Keratinocyte (primary cell): ENCODE data around the gene SETD7.

ENCODE experiments used
- CTCF ChIP-seq, 3 experiments: IDR thresholded peaks in 1 of 3; conservative IDR thresholded peaks in 1 of 3; optimal IDR thresholded peaks in 1 of 3; 2 replicates in 2 of 3; 3 replicates in 1 of 3; pipeline versions ENCODE3 to v1.5.1; 2011; ENCODE audit warnings: low read length in 3 of 3, mild to moderate bottlenecking in 3 of 3, moderate library complexity in 2 of 3, control low read depth in 1 of 3, inconsistent platforms in 1 of 3; ENCODE audit not compliant: insufficient read depth in 2 of 3; ENCODE audit errors: extremely low read depth in 1 of 3
- EZH2 ChIP-seq: IDR thresholded peaks from one replicate; pipeline ENCODE4 v1.6.1; 2012; ENCODE audit warnings: inconsistent platforms, mild to moderate bottlenecking, low read length, moderate library complexity

DNA sequence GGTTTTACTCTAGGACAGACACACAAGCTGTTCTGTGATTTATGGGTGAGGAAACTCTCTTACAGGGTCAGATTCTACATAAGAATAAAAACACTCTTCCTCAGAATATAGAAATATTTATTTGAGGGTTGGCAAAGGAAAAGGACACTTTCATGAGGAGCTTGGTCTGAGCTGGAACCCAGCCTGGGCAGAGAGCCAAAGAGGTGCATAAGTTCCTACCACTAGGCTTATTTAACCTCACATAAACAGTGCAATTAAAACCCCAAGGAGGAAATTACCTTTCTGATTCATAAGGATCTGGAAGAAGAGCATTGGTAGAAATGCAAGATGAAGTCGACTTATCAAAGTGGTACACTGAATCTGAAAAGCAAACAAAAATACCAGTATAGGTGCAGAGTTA lies 32.9 kb downstream of the SETD7 start:
- no peak for TF ChIP-seq CTCF (optimal IDR thresholded peaks at IDR 0.05 in 1 of 3, IDR thresholded peaks at IDR 0.05 in 1 of 3, conservative IDR thresholded peaks at IDR 0.05 in 1 of 3; ENCODE audit: extremely low read depth in 1 of 3, insufficient read depth in 2 of 3, low read length in 3 of 3)
- TF ChIP-seq EZH2 = no peak
